GM12873 (cell line): ENCODE data around the gene ALPL.

ENCODE experiments used
- CTCF ChIP-seq: IDR thresholded peaks from 2 replicates; pipeline ENCODE4 v1.5.1; 2012; ENCODE audit warnings: low read depth, mild to moderate bottlenecking, moderate library complexity, low read length, control low read depth; ENCODE audit not compliant: insufficient read depth; ENCODE audit errors: missing control alignments

ALPL gene

GRCh38 chr1:21625390-21626190, 116.4 kb downstream of the ALPL start:
- no peak for TF ChIP-seq CTCF

DNA sequence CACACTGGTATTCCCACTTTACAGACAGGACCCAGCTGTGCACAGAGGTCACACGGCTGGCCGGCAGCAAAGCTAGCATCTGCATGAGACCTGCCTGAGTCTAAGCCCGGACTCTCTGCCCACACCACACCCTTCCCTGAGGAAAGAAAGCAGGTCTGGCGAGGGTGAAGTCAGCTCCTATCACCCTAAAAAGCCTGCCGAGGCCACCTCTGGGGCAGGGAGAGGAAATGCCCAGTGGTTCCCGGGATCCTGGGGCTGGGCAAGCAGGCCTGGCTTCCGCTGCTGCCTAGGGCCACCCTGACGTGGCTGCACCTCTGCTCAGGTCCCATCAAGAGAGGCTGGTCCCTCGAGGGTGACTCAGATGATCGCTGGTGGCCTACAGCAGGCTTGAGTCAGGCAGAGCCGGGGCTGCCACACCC, 117.7 kb downstream of the ALPL start:
- TF ChIP-seq CTCF: no peak
